ENCODE data around the gene OR4D9. TPM values are rescaled to one million over a fixed set of nuclear protein-coding genes. Genes with fewer than 3 reads are reported as not detected.

The OR4D9 gene
- total RNA-seq (2022): not detected in 2 replicates
- Bru-seq, nascent RNA: not detected
- not detected for BruChase-seq, experiment 1, labeled RNA remaining after a 6-hour chase
- not detected for BruChase-seq, experiment 2, labeled RNA remaining after a 2-hour chase
- long read RNA-seq: 0 reads

DNA sequence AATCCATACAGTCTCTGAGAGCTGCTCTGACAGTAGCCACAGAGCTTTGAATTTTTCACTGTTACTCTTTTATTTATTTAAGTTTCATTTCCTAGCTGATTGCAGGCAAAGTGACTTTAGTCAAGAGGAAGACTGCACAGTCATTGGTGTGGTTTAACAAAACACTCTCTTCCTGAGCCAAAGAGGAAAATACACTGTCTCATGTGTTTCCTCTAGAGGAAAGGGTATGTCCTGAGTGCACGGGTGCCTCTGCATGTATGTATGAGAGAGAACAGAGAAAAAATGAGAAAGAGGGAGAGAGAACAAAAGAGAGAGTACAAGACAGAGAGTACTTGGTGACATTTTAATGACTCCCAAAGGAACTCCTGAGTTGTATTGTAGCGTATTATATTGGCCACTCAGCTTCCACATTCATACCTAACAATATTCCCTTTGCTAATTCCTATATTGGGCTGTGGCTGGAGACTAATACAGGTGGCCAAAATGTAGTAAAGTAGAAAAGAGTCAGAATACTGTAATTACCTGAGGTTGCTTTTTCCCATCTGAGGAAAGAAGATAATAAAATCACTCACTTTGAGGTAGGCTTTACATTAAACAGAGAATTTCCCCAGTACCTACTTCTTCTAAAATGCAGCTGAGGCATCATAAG lies at the start of gene OR4D9:
Gene OR4D9, plus strand, starts transcription at position 599 of the 649 bp plus-strand sequence. CDS start 3,374 bp downstream, outside the sequence.
- H3K9me3 Mint-ChIP-seq (ENCODE audit: unreplicated experiment): no peaks in the 10 kb centered on the region
- peaks cover 27% of the 10 kb centered on the region for H3K27me3 Mint-ChIP-seq (ENCODE audit: insufficient read depth, unreplicated experiment)
- H3K36me3 Mint-ChIP-seq (ENCODE audit: insufficient read depth, unreplicated experiment): no peaks in the 10 kb centered on the region
- no peak within 1 kb of the TSS for H3K4me3 Mint-ChIP-seq (ENCODE audit: unreplicated experiment)
- intact Hi-C loops (cut with micrococcal nuclease): no loop called here
- POLR2A ChIA-PET: no interaction called here
- H3K27ac Mint-ChIP-seq (ENCODE audit: low read depth, unreplicated experiment): no peak within 1 kb of the TSS
- no peaks in the 10 kb centered on the region for H3K4me1 Mint-ChIP-seq (ENCODE audit: insufficient read depth, unreplicated experiment)
- no peak for DNase-seq (ENCODE audit: unreplicated experiment)
- CTCF ChIA-PET: interaction anchor here (0.6 to 0.9 kb wide), 2 partner anchors 26 to 323 kb away, joined by 3 to 4 read pairs; no protein-coding TSS in a partner anchor
- BruUV-seq (replicated peaks): no TSS peak
- TF ChIP-seq, protein P1, sequence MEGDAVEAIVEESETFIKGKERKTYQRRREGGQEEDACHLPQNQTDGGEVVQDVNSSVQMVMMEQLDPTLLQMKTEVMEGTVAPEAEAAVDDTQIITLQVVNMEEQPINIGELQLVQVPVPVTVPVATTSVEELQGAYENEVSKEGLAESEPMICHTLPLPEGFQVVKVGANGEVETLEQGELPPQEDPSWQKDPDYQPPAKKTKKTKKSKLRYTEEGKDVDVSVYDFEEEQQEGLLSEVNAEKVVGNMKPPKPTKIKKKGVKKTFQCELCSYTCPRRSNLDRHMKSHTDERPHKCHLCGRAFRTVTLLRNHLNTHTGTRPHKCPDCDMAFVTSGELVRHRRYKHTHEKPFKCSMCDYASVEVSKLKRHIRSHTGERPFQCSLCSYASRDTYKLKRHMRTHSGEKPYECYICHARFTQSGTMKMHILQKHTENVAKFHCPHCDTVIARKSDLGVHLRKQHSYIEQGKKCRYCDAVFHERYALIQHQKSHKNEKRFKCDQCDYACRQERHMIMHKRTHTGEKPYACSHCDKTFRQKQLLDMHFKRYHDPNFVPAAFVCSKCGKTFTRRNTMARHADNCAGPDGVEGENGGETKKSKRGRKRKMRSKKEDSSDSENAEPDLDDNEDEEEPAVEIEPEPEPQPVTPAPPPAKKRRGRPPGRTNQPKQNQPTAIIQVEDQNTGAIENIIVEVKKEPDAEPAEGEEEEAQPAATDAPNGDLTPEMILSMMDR (IDR thresholded peaks at IDR 0.05; ENCODE audit: unreplicated experiment): no peak

DNA sequence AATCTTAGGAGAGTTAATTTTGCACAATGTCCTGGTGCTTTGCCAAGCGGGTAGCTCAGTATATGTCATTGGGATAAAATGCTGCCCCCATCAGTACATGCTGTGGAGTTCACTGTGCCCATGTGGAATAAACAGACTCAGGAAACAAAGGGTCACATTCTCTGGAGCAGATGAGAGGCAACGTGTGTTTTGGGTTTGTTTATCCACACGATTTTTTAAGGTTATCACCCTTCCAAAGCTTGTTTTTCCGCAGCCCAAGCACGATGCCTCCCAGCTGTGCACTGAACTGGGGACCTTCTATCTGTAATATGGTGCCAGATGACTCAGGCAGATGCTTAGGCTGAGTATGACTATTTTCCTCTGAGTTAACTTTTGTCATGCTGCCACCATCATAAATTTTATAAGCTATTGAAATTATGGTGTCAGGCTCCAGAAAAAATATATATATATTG lies 48.1 kb upstream of the OR4D9 start:
- H3K9me3 Mint-ChIP-seq (ENCODE audit: unreplicated experiment): no peaks in the 10 kb centered on the region
- POLR2A ChIA-PET: no interaction called here

DNA sequence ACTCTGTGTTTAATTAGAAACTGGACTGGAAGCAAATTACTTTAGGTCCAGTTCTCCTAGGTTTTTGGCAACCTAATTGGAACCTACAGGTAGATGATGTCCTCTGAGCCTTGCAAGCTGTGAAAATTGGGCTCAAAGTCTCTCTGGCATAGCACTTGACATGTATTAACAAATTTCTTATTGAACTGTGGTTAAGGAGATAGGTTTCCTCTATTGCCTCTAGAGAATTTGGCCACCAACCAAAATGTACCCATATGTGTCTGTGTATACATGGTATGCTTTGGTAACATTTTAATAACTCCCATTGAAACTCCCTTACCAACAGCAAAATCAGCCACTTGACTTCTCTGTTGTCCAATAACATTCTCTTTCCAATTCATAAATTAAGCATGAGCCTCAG lies 38.3 kb upstream of the OR4D9 start, which contains the start of gene OR4D10:
Gene OR4D10, plus strand, starts transcription at position 301 of the 400 bp plus-strand sequence. CDS start 4,115 bp downstream, outside the sequence.
- BruUV-seq (replicated peaks): no TSS peak
- Mint-ChIP-seq H3K4me3 (ENCODE audit: unreplicated experiment) (no peak within 1 kb of the TSS), H3K4me1 (ENCODE audit: insufficient read depth, unreplicated experiment) (no peaks in the 10 kb centered on the region), H3K36me3 (ENCODE audit: insufficient read depth, unreplicated experiment) (no peaks in the 10 kb centered on the region), H3K27ac (ENCODE audit: low read depth, unreplicated experiment) (no peak within 1 kb of the TSS), H3K9me3 (ENCODE audit: unreplicated experiment) (no peaks in the 10 kb centered on the region), H3K27me3 (ENCODE audit: insufficient read depth, unreplicated experiment) (peaks cover 27% of the 10 kb centered on the region)
- intact Hi-C loops (cut with micrococcal nuclease): no loop called here
- ChIA-PET CTCF (interaction anchor here (0.7 kb wide), 1 partner anchor 74 kb away, joined by 3 read pairs; no protein-coding TSS in a partner anchor), POLR2A (no interaction called here)
- DNase-seq (ENCODE audit: unreplicated experiment): no peak
- TF ChIP-seq, protein P1 (IDR thresholded peaks at IDR 0.05; ENCODE audit: unreplicated experiment): no peak

More for the DNA sequence above, 48.1 kb upstream of the OR4D9 start:
- no peaks in the 10 kb centered on the region for H3K36me3 Mint-ChIP-seq (ENCODE audit: insufficient read depth, unreplicated experiment)
- H3K27ac Mint-ChIP-seq (ENCODE audit: low read depth, unreplicated experiment): no peak overlapping the region
- intact Hi-C loops (cut with micrococcal nuclease): no loop called here
- no peaks in the 10 kb centered on the region for H3K27me3 Mint-ChIP-seq (ENCODE audit: insufficient read depth, unreplicated experiment)
- no peaks in the 10 kb centered on the region for H3K4me1 Mint-ChIP-seq (ENCODE audit: insufficient read depth, unreplicated experiment)
- TF ChIP-seq, protein P1 (IDR thresholded peaks at IDR 0.05; ENCODE audit: unreplicated experiment): no peak
- CTCF ChIA-PET: interaction anchor here (0.5 kb wide), 1 partner anchor 634 kb away, joined by 3 read pairs; no protein-coding TSS in a partner anchor
- peak; percentile 17 for DNase-seq (ENCODE audit: unreplicated experiment)
- H3K4me3 Mint-ChIP-seq (ENCODE audit: unreplicated experiment): no peak overlapping the region
- no TSS peak for BruUV-seq (replicated peaks)

DNA sequence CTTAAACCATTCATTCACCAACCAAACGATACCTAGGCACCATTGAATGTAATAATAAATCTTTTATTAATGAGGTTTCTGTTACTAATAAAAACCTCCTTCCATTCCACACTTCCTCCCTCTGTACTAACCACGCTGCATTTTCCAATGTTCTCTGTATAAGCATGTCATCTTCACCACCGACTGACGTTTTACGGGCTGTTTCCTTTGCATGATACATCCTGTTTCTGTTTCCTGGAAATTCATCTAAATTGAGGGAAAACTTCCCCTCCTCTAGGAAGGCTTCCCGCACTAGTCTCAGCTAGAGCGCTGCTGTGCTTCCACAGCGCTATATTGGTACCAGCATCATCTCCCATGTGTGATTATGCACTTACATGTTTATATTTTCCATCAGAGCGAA lies 36.2 kb upstream of the OR4D9 start:
- intact Hi-C loops (cut with micrococcal nuclease): no loop called here
- Mint-ChIP-seq H3K27ac (ENCODE audit: low read depth, unreplicated experiment) (no peak overlapping the region), H3K36me3 (ENCODE audit: insufficient read depth, unreplicated experiment) (no peaks in the 10 kb centered on the region), H3K4me1 (ENCODE audit: insufficient read depth, unreplicated experiment) (no peaks in the 10 kb centered on the region), H3K9me3 (ENCODE audit: unreplicated experiment) (no peaks in the 10 kb centered on the region), H3K4me3 (ENCODE audit: unreplicated experiment) (no peak overlapping the region), H3K27me3 (ENCODE audit: insufficient read depth, unreplicated experiment) (peaks cover 41% of the 10 kb centered on the region)
- no TSS peak for BruUV-seq (replicated peaks)
- CTCF ChIA-PET: no interaction called here
- TF ChIP-seq, protein P1 (IDR thresholded peaks at IDR 0.05; ENCODE audit: unreplicated experiment): no peak
- DNase-seq (ENCODE audit: unreplicated experiment): no peak
- POLR2A ChIA-PET: no interaction called here

All from MCF 10A (cell line).